Measurements from ENCODE around the gene RBMS2.
"Not testable (repeated sequence)": the region's sequence is repeated elsewhere in the genome, so short reads cannot be mapped to it uniquely, and the experiment has no call there.

RBMS2 gene

GRCh38 chr12:56572288-56572687 lies 50.7 kb downstream of the RBMS2 start:
- H3K36me3 ChIP-seq (ENCODE audit: insufficient read depth, low read length), result no peaks in the 10 kb centered on the region
- H3K27ac ChIP-seq (ENCODE audit: low read depth, low read length, poor library complexity, severe bottlenecking), result no peak overlapping the region
- H3K4me3 ChIP-seq (ENCODE audit: low read depth, low read length, poor library complexity, severe bottlenecking), result no peak overlapping the region
- H3K9me3 ChIP-seq (ENCODE audit: low read length), result no peaks in the 10 kb centered on the region
- H3K79me2 ChIP-seq (ENCODE audit: insufficient read depth, low read length), result no peaks in the 10 kb centered on the region
- TF ChIP-seq EZH2 (IDR thresholded peaks at IDR 0.05; ENCODE audit: borderline replicate concordance, low read length), result no peak
- H4K20me1 ChIP-seq (ENCODE audit: insufficient read depth, low read length), result no peaks in the 10 kb centered on the region
- H3K9me2 ChIP-seq (ENCODE audit: low read depth, low read length), result no peaks in the 10 kb centered on the region
- H3K27me3 ChIP-seq (ENCODE audit: insufficient read depth, low read length), result no peaks in the 10 kb centered on the region; the same call in 1 of the 2 replicates
- H2AFZ ChIP-seq (ENCODE audit: low read length), result no peak overlapping the region
- no peak overlapping the region for H3K9ac ChIP-seq (ENCODE audit: low read length)
- no peak overlapping the region for H3K4me2 ChIP-seq (ENCODE audit: low read length)
- H3F3A ChIP-seq (ENCODE audit: insufficient read depth, low read length), result no peaks in the 10 kb centered on the region
- peaks cover 4% of the 10 kb centered on the region for H3K4me1 ChIP-seq (ENCODE audit: insufficient read depth, low read length, severe bottlenecking)

- no peak overlapping the region for H3K4me2 ChIP-seq (ENCODE audit: low read length)
- no peak overlapping the region for H3K9ac ChIP-seq (ENCODE audit: low read length)
- no peaks in the 10 kb centered on the region; the same call in 1 of the 2 replicates for H3K27me3 ChIP-seq (ENCODE audit: insufficient read depth, low read length)
These were observed 52.6 kb downstream of the RBMS2 start for GRCh38 chr12:56574210-56574609.

GRCh38 chr12:56577248-56577647 lies 55.6 kb downstream of the RBMS2 start:
- not testable (repeated sequence) for H2AFZ ChIP-seq (ENCODE audit: low read length); H3K79me2 ChIP-seq (ENCODE audit: insufficient read depth, low read length); H3K9me3 ChIP-seq (ENCODE audit: low read length); H3K9ac ChIP-seq (ENCODE audit: low read length); H3K27ac ChIP-seq (ENCODE audit: low read depth, low read length, poor library complexity, severe bottlenecking); H3F3A ChIP-seq (ENCODE audit: insufficient read depth, low read length); H3K4me3 ChIP-seq (ENCODE audit: low read depth, low read length, poor library complexity, severe bottlenecking); H3K4me1 ChIP-seq (ENCODE audit: insufficient read depth, low read length, severe bottlenecking); H3K27me3 ChIP-seq (ENCODE audit: insufficient read depth, low read length); H3K36me3 ChIP-seq (ENCODE audit: insufficient read depth, low read length); H3K4me2 ChIP-seq (ENCODE audit: low read length); H3K9me2 ChIP-seq (ENCODE audit: low read depth, low read length); H4K20me1 ChIP-seq (ENCODE audit: insufficient read depth, low read length)

More at GRCh38 chr12:56574210-56574609, 52.6 kb downstream of the RBMS2 start:
- Histone ChIP-seq H3K9me3 (ENCODE audit: low read length) (no peaks in the 10 kb centered on the region), H3K4me1 (ENCODE audit: insufficient read depth, low read length, severe bottlenecking) (peaks cover 4% of the 10 kb centered on the region), H3F3A (ENCODE audit: insufficient read depth, low read length) (no peaks in the 10 kb centered on the region), H3K9me2 (ENCODE audit: low read depth, low read length) (no peaks in the 10 kb centered on the region), H3K79me2 (ENCODE audit: insufficient read depth, low read length) (no peaks in the 10 kb centered on the region), H2AFZ (ENCODE audit: low read length) (no peak overlapping the region), H3K27ac (ENCODE audit: low read depth, low read length, poor library complexity, severe bottlenecking) (no peak overlapping the region), H3K4me3 (ENCODE audit: low read depth, low read length, poor library complexity, severe bottlenecking) (no peak overlapping the region), H3K36me3 (ENCODE audit: insufficient read depth, low read length) (no peaks in the 10 kb centered on the region), H4K20me1 (ENCODE audit: insufficient read depth, low read length) (no peaks in the 10 kb centered on the region)
- TF ChIP-seq CTCF (IDR thresholded peaks at IDR 0.05; ENCODE audit: low read length) (no peak), EZH2 (IDR thresholded peaks at IDR 0.05; ENCODE audit: borderline replicate concordance, low read length) (no peak)

- Histone ChIP-seq H2AFZ (ENCODE audit: low read length) (no peak overlapping the region), H4K20me1 (ENCODE audit: insufficient read depth, low read length) (no peaks in the 10 kb centered on the region), H3K4me2 (ENCODE audit: low read length) (no peak overlapping the region)
These were observed 57.4 kb downstream of the RBMS2 start for GRCh38 chr12:56578983-56579546.

More at GRCh38 chr12:56578983-56579546, 57.4 kb downstream of the RBMS2 start:
- Histone ChIP-seq H3K27me3 (ENCODE audit: insufficient read depth, low read length) (no peaks in the 10 kb centered on the region; the same call in 1 of the 2 replicates), H3K4me1 (ENCODE audit: insufficient read depth, low read length, severe bottlenecking) (no peaks in the 10 kb centered on the region), H3F3A (ENCODE audit: insufficient read depth, low read length) (no peaks in the 10 kb centered on the region), H3K79me2 (ENCODE audit: insufficient read depth, low read length) (no peaks in the 10 kb centered on the region), H3K9me2 (ENCODE audit: low read depth, low read length) (no peaks in the 10 kb centered on the region), H3K36me3 (ENCODE audit: insufficient read depth, low read length) (no peaks in the 10 kb centered on the region), H3K4me3 (ENCODE audit: low read depth, low read length, poor library complexity, severe bottlenecking) (no peak overlapping the region), H3K9ac (ENCODE audit: low read length) (no peak overlapping the region), H3K27ac (ENCODE audit: low read depth, low read length, poor library complexity, severe bottlenecking) (no peak overlapping the region), H3K9me3 (ENCODE audit: low read length) (no peaks in the 10 kb centered on the region)
- TF ChIP-seq EZH2 (IDR thresholded peaks at IDR 0.05; ENCODE audit: borderline replicate concordance, low read length) (no peak), CTCF (IDR thresholded peaks at IDR 0.05; ENCODE audit: low read length) (no peak)
